HUES64 (cell line): Measurements from ENCODE around the gene CPOX.
"Not testable (repeated sequence)": the region's sequence is repeated elsewhere in the genome, so short reads cannot be mapped to it uniquely, and the experiment has no call there.

Experiments used
- H3K27ac ChIP-seq: 2 replicates; pipeline ENCODE4 v1.7.0; 2013; ENCODE audit warnings: low read depth, low read length, inconsistent platforms
- H3K27me3 ChIP-seq: 2 replicates; pipeline ENCODE4 v1.6.1; 2013; ENCODE audit warnings: mild to moderate bottlenecking, low read length; ENCODE audit not compliant: insufficient read depth
- H3K36me3 ChIP-seq: 2 replicates; pipeline ENCODE4 v1.6.1; 2013; ENCODE audit warnings: mild to moderate bottlenecking, low read length; ENCODE audit not compliant: insufficient read depth
- H3K4me1 ChIP-seq: 2 replicates; pipeline ENCODE4 v1.6.1; 2013; ENCODE audit warnings: mild to moderate bottlenecking, low read length, moderate library complexity; ENCODE audit not compliant: insufficient read depth
- H3K4me3 ChIP-seq: 2 replicates; pipeline ENCODE4 v1.5.1; 2013; ENCODE audit warnings: mild to moderate bottlenecking, low read length, moderate library complexity
- H3K9ac ChIP-seq: 2 replicates; pipeline ENCODE4 v1.6.1; 2013; ENCODE audit warnings: mild to moderate bottlenecking, low read depth, low read length
- H3K9me3 ChIP-seq: 2 replicates; pipeline ENCODE4 v1.6.1; 2013; ENCODE audit warnings: low read depth, low read length; ENCODE audit not compliant: insufficient read depth
- WGBS: fragments of 150-250, 120-280 bp; methylation state at CpG from one replicate; pipeline ENCODE4 v1.1.7; 2013; ENCODE audit warnings: missing lambda C conversion rate; 5-methylcytosine and 5-hydroxymethylcytosine counted together

Gene CPOX

DNA sequence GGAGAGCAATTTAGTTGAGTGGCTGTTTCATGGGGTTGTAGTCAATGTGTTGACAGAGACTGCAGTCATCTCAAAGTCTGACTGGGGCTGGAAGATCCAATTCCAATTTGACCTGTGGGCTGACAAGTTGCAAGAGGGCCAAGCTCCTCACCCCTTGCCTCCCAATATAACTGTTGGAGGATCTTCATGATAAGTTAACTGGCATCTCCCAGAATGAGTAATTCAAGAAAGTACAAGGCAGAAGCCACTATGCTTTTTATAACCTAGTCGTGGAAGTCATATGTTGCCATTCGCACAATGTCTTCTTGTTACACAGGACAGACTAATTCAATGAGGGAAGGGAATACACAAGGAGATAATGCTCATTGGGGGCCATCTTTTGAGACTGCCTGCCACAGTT, 32.5 kb downstream of the CPOX start:
- Histone ChIP-seq H3K4me3 (no peak overlapping the region), H3K4me1 (no peaks in the 10 kb centered on the region), H3K9ac (no peak overlapping the region), H3K9me3 (no peaks in the 10 kb centered on the region), H3K27me3 (no peaks in the 10 kb centered on the region), H3K36me3 (no peaks in the 10 kb centered on the region), H3K27ac (no peak overlapping the region)
- WGBS: 90% methylated on average over 2 of the region's 2 CpGs

DNA sequence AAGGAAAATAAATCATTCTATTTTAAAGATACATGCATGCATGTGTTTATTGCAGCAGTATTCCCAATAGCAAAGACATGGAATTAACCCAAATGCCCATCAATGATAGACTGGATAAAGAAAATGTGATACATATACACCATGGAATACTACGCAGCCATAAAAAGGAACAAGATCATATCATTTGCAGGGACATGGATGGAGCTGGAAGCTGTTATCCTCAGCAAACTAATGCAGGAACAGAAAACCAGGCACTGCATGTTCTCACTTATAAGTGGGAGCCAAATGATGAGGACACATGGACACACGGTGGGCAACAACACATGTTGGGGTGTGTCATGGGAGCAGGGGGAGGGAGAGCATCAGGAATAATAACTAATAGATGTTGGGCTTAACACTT, 33.6 kb downstream of the CPOX start:
- not testable (repeated sequence) for H3K9me3 ChIP-seq, H3K9ac ChIP-seq, H3K27ac ChIP-seq, H3K4me1 ChIP-seq, H3K4me3 ChIP-seq, H3K36me3 ChIP-seq, H3K27me3 ChIP-seq
- 99% methylated on average over 2 of the region's 2 CpGs for WGBS

DNA sequence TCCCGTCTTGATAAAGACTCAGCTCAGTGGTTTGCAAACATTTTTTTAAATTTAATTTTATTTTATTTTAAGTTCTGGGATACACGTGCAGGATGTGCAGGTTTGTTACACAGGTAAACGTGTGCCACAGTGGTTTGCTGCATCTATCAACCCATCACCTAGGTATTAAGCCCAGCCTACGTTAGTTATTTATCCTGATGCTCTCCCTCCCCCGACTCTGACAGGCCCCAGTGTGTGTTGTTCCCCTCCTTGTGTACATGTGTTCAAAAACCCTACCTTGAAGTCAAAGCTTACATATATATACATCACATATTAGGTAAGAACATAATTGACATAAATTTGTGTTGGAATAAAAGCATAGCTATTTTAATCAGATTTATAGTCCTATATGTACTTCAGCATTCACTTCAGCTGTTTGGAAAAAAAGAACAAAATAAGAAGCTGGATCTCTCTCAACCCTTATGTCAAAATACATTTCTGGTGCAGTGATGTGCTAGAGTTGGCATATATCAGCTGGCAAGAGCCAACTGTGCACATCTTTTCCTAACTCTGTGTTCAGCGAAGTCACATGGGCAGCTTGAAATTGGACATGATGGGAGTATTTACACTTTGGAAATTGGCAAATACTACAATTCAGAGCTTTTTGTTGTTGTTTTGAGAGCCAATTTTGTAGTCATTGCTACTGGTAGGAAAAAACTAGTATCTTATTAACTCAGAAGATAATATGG, 35.1 kb downstream of the CPOX start:
- no peaks in the 10 kb centered on the region for H3K27me3 ChIP-seq
- no peak overlapping the region for H3K9ac ChIP-seq
- H3K4me1 ChIP-seq: no peaks in the 10 kb centered on the region
- no peaks in the 10 kb centered on the region for H3K36me3 ChIP-seq
- no peaks in the 10 kb centered on the region for H3K9me3 ChIP-seq
- H3K4me3 ChIP-seq: no peak overlapping the region
- WGBS: 91% methylated on average over 5 of the region's 6 CpGs
- H3K27ac ChIP-seq: no peak overlapping the region

DNA sequence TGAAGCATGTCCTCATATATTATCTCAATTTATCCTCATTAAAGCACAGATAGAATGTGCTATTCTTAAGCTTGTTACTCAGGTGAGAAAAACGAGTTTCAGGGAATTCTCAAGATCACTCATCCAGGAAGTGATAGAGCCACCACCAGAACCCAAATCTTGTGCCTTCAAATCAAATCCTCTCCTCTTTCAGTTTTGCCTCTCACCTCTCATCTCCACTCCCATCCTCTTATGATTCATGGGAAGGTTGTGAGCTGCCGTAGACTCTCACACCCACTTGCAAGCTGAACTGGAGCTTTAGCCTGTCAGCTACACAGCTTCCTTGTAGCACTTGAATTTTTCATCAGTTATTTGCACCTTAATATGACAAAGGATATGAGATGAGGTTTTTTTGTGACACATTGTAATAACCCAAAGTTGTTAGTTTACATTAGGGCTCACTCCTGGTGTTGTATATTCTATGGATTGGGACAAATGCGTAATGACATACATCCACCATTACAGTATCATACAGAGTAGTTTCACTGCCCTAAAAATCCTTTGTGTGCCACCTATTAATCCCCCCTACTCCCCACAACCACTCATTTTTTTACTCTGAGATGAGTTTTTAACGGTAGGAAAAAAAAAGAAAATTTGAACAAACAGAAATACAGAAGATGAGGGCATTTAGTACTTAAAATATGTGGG, 35.9 kb downstream of the CPOX start:
- Histone ChIP-seq H3K9ac (no peak overlapping the region), H3K4me1 (no peaks in the 10 kb centered on the region)
- 93% methylated on average over 3 of the region's 4 CpGs for WGBS

DNA sequence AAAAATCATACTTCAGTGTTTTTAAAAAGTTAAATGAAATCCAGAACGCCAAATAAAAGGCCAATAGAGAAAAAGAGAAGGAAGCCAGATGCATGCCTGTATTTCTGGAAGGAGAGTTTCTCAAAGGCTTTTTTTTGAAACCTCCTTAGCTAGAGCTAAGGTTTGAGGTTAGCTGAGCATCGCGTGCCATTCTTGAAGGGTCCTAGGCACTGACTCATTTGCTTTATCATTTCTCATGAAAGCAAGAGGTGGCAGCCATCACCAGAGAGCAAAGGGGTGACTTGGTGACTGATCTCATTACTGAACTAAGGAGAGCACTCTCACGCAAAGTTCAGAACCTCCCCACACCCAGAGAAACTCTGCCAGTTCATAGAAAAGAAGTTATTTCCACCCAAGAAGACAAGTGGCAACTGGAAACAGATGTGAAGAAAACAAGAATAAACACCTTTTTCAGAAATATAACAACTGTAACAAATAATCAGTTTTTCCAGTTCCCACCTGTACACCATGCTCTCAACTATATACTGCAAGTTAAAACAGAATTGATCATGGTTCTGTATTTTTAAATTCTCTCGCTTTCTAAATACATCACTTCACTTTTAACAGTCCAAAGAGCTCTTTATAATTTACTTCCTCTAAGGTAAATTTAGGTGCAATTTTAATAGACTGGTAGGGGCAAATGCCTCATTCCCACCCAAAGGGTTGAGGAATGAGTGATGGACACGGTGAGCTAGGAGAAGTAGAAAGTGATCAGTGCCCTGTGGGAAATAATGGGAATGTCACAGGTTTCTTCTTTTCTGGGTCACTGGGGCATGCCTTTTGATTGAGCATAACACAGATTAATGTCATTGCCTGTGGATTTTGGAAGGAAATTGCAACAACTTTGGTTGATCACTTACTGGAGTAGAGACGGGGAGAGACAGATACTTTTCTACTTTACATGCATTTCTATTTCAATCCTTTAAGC, 37.0 kb downstream of the CPOX start:
- H3K4me3 ChIP-seq: no peak overlapping the region
- no peak overlapping the region for H3K9ac ChIP-seq
- no peaks in the 10 kb centered on the region for H3K9me3 ChIP-seq
- H3K27me3 ChIP-seq: no peaks in the 10 kb centered on the region
- whole genome bisulfite sequencing: 97% methylated on average over 6 of the region's 7 CpGs
- no peaks in the 10 kb centered on the region for H3K4me1 ChIP-seq
- H3K27ac ChIP-seq: no peak overlapping the region
- H3K36me3 ChIP-seq: no peaks in the 10 kb centered on the region

More for the DNA sequence above, 35.9 kb downstream of the CPOX start:
- no peaks in the 10 kb centered on the region for H3K9me3 ChIP-seq
- no peak overlapping the region for H3K4me3 ChIP-seq
- no peaks in the 10 kb centered on the region for H3K36me3 ChIP-seq
- no peaks in the 10 kb centered on the region for H3K27me3 ChIP-seq
- no peak overlapping the region for H3K27ac ChIP-seq

DNA sequence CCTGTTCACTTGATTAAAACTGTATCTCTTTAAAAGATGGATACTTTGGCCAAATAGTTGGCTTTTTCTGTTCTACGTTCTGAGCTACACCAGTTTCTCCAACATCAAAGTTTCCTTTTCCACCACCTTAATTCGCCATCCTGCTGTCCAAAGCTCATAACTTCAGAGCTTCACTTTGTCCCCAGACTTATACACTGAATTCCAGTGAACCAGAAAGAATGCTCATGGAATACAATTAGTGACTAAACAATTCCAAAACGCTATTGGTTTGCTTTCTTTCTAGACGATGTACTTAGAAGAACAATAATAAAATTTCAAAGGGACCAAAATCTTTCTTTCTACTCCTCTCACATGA, 38.4 kb downstream of the CPOX start:
- Histone ChIP-seq H3K36me3 (no peaks in the 10 kb centered on the region), H3K27ac (no peak overlapping the region), H3K4me1 (no peaks in the 10 kb centered on the region), H3K9me3 (no peaks in the 10 kb centered on the region), H3K27me3 (no peaks in the 10 kb centered on the region), H3K4me3 (no peak overlapping the region), H3K9ac (no peak overlapping the region)
- WGBS: 82% methylated on average over 4 of the region's 4 CpGs

DNA sequence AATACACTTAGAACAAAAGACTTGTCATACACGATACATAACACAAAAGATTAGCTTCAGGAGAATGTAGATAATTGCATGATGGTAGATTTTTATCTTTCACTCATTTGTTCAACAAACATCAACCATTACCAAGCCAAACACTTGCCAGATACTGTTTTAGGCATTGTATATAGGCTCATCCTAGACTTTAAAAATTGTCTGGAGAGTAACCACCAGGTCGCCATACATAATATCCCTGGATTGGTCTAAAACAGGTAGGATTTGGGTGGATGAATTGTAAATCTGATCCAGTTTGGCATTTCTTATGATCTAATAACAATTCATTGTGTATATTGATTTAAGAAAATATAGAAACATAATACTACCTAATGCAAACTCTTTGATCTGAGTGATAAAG, 38.8 kb downstream of the CPOX start:
- Histone ChIP-seq H3K36me3 (no peaks in the 10 kb centered on the region), H3K4me3 (no peak overlapping the region), H3K27me3 (no peaks in the 10 kb centered on the region), H3K9ac (no peak overlapping the region), H3K4me1 (no peaks in the 10 kb centered on the region), H3K9me3 (no peaks in the 10 kb centered on the region), H3K27ac (no peak overlapping the region)
- WGBS: 93% methylated on average over 1 of the region's 2 CpGs

DNA sequence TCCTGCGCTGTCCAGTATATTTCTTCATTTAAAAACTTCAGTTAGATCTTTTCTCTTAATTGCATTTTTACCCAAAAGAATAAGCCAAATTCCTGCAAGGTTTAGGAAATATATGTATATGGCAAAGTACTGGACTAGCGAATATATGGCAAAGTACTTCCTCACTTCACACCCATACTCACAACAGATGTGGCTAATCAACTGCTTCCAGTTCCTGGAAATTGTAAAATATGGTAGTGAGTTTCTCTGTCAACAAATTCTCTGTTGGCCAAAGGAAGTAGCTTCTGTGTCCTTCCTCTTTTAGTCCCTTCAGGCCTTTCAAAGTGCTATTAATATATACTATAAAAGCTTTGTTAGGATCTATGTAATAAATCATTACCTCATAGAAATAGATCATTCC, 39.7 kb downstream of the CPOX start:
- H3K27ac ChIP-seq: no peak overlapping the region
- H3K9me3 ChIP-seq: no peaks in the 10 kb centered on the region
- H3K4me1 ChIP-seq: no peaks in the 10 kb centered on the region
- no peak overlapping the region for H3K4me3 ChIP-seq
- no peaks in the 10 kb centered on the region for H3K27me3 ChIP-seq
- 95% methylated on average over 1 of the region's 2 CpGs for WGBS
- no peak overlapping the region for H3K9ac ChIP-seq
- H3K36me3 ChIP-seq: no peaks in the 10 kb centered on the region

DNA sequence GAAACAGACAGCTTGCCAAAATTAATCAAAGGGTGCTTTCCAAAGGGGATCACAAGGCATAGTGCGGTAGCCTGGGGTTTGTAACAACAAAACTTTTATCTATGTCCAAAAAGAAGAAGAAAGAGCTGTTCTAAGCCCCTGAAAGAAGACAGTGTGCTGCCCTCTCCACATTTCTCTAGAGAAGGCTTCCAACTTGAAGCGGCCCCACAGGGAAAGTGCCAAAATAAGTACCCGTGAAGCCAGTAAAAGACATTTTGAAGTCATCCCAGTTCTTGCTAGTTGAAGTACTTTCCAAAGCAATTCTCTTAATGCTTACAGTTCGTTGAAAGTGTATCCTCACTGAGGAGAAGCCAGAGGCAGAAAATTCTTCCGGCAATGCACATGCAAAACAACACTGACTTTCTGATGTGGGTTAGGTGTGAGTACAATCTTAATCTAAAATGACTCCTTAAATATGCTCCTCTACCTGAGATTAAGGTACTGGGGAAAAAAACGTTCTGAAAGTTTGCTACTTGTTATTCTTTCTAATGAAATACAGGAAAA, 40.3 kb downstream of the CPOX start:
- Histone ChIP-seq H3K27me3 (no peaks in the 10 kb centered on the region), H3K9ac (no peak overlapping the region), H3K4me3 (no peak overlapping the region), H3K36me3 (no peaks in the 10 kb centered on the region), H3K9me3 (no peaks in the 10 kb centered on the region), H3K4me1 (no peaks in the 10 kb centered on the region), H3K27ac (no peak overlapping the region)
- WGBS: 94% methylated on average over 5 of the region's 6 CpGs

DNA sequence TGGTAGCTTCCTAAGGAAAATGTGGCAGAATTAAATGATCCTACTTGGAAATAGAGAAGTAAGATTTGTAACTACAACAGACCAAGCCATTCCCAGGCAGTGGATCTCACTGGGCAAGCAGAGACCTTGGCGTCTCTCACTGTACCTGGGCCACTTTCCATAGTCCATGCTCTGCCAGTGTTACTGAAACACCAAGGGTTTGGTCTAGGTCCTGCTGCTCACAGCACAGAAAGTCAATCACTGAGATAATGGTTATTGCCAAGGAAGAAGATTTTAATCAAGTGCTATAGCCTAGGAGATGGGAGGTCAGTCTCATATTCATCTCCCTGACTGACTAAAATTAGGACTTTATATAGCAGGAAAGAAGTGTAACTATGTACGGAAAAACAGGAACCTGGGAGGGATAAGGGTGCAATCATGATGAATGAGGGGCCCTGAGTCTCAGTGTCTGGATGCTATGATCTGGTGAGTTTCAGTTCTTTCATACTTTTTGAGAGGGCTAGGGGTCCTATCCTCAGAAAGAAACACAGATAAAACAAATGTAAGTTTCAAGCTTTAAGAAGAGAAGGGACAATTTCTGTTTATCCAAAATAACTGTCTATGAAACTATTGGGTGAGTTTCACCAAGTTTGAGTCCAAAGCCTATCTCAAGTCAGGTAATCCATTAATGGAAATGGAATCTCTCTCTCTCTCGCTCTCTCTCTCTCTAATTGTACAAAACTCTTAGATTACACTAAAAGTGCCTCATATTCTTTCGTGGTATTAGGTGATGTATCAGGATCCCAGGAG, 41.0 kb downstream of the CPOX start:
- Histone ChIP-seq H3K9ac (no peak overlapping the region), H3K4me3 (no peak overlapping the region), H3K27me3 (no peaks in the 10 kb centered on the region), H3K36me3 (no peaks in the 10 kb centered on the region), H3K9me3 (no peaks in the 10 kb centered on the region), H3K4me1 (no peaks in the 10 kb centered on the region), H3K27ac (no peak overlapping the region)
- WGBS: 81% methylated on average over 4 of the region's 4 CpGs
